H9 (cell line): ENCODE results near the gene PRDM5. TPM values are rescaled to one million over a fixed set of nuclear protein-coding genes. Genes with fewer than 3 reads are reported as not detected.

Source experiments
- DNase-seq: peaks from one replicate; pipeline ENCODE4 v3.0.0-alpha.2; 2017
- H2AFZ ChIP-seq: one replicate; pipeline ENCODE4 v1.6.1; 2013; ENCODE audit warnings: mild to moderate bottlenecking, low read length, control low read depth, moderate library complexity
- H2AK5ac ChIP-seq: 2 replicates; pipeline ENCODE4 v1.6.1; 2013; ENCODE audit warnings: low read length, control low read depth, mixed read lengths; ENCODE audit not compliant: insufficient read length
- H2BK120ac ChIP-seq: one replicate; pipeline ENCODE4 v1.6.1; 2013; ENCODE audit warnings: low read depth, mild to moderate bottlenecking, low read length, control low read depth, inconsistent platforms; ENCODE audit not compliant: poor library complexity, severe bottlenecking
- H2BK12ac ChIP-seq: 2 replicates; pipeline ENCODE4 v1.6.1; 2013; ENCODE audit warnings: low read length, control low read depth, mixed read lengths, low read depth; ENCODE audit not compliant: insufficient read length
- H2BK15ac ChIP-seq: 2 replicates; pipeline ENCODE4 v1.6.1; 2013; ENCODE audit warnings: low read depth, low read length, control low read depth
- H2BK20ac ChIP-seq: one replicate; pipeline ENCODE4 v1.6.1; 2013; ENCODE audit warnings: low read depth, mild to moderate bottlenecking, low read length, control low read depth, inconsistent platforms; ENCODE audit not compliant: poor library complexity, severe bottlenecking
- H2BK5ac ChIP-seq: 2 replicates; pipeline ENCODE4 v1.6.1; 2013; ENCODE audit warnings: low read length, control low read depth, mixed read lengths; ENCODE audit not compliant: insufficient read length
- H3K14ac ChIP-seq: 2 replicates; pipeline ENCODE4 v1.6.1; 2013; ENCODE audit warnings: low read length, control low read depth; ENCODE audit not compliant: insufficient read depth
- H3K18ac ChIP-seq: 2 replicates; pipeline ENCODE4 v1.6.1; 2013; ENCODE audit warnings: low read depth, mild to moderate bottlenecking, mixed read lengths, low read length, control low read depth; ENCODE audit not compliant: insufficient read length
- H3K23ac ChIP-seq: 2 replicates; pipeline ENCODE4 v1.6.1; 2013; ENCODE audit warnings: low read length, control low read depth, mixed read lengths, low read depth; ENCODE audit not compliant: insufficient read length
- H3K23me2 ChIP-seq: 2 replicates; pipeline ENCODE4 v1.6.1; 2013; ENCODE audit warnings: low read depth, mild to moderate bottlenecking, mixed read lengths, low read length, control low read depth; ENCODE audit not compliant: insufficient read length, poor library complexity, severe bottlenecking
- H3K27ac ChIP-seq: 2 replicates; pipeline ENCODE4 v1.5.1; 2013; ENCODE audit warnings: low read length, control low read depth, mixed read lengths, low read depth; ENCODE audit not compliant: insufficient read length
- H3K27me3 ChIP-seq: 2 replicates; pipeline ENCODE4 v1.6.1; 2013; ENCODE audit warnings: low read length, control low read depth, inconsistent platforms; ENCODE audit not compliant: insufficient read depth
- H3K4ac ChIP-seq: 2 replicates; pipeline ENCODE4 v1.6.1; 2013; ENCODE audit warnings: low read depth, mild to moderate bottlenecking, control low read depth, inconsistent platforms, low read length, moderate library complexity
- H3K4me1 ChIP-seq: 2 replicates; pipeline ENCODE4 v1.6.1; 2013; ENCODE audit warnings: low read length, control low read depth, inconsistent platforms; ENCODE audit not compliant: insufficient read depth
- H3K4me2 ChIP-seq: 2 replicates; pipeline ENCODE4 v1.6.1; 2013; ENCODE audit warnings: low read length, control low read depth, mixed read lengths; ENCODE audit not compliant: insufficient read length, insufficient read depth
- H3K56ac ChIP-seq: 2 replicates; pipeline ENCODE4 v1.6.1; 2013; ENCODE audit warnings: low read depth, mild to moderate bottlenecking, mixed read lengths, low read length, control low read depth; ENCODE audit not compliant: insufficient read length
- H3K79me1 ChIP-seq: 2 replicates; pipeline ENCODE4 v1.6.1; 2013; ENCODE audit warnings: low read depth, mild to moderate bottlenecking, moderate library complexity, low read length, control low read depth, inconsistent platforms; ENCODE audit not compliant: insufficient read depth, poor library complexity, severe bottlenecking
- H3K79me2 ChIP-seq: 2 replicates; pipeline ENCODE4 v1.6.1; 2013; ENCODE audit warnings: low read length, control low read depth, inconsistent platforms; ENCODE audit not compliant: insufficient read depth
- H3K9ac ChIP-seq: 2 replicates; pipeline ENCODE4 v1.6.1; 2013; ENCODE audit warnings: low read length, control low read depth, mixed read lengths; ENCODE audit not compliant: insufficient read length; ENCODE audit errors: extremely low read depth
- H3K9me3 ChIP-seq: one replicate; pipeline ENCODE4 v1.6.1; 2013; ENCODE audit warnings: low read depth, low read length, inconsistent platforms; ENCODE audit not compliant: control insufficient read depth
- H3T11ph ChIP-seq: one replicate; pipeline ENCODE4 v1.6.1; 2013; ENCODE audit warnings: mild to moderate bottlenecking, low read length, control low read depth, inconsistent platforms
- H4K20me1 ChIP-seq: one replicate; pipeline ENCODE4 v1.6.1; 2013; ENCODE audit not compliant: control insufficient read depth, insufficient read length, insufficient read depth
- H4K5ac ChIP-seq: 2 replicates; pipeline ENCODE4 v1.6.1; 2013; ENCODE audit warnings: low read depth, mild to moderate bottlenecking, mixed read lengths, low read length, control low read depth; ENCODE audit not compliant: insufficient read length
- H4K8ac ChIP-seq: replicated peaks from 2 replicates; pipeline ENCODE4 v1.6.1; 2013; ENCODE audit warnings: low read length, control low read depth, mixed read lengths, low read depth; ENCODE audit not compliant: insufficient read length
- H4K91ac ChIP-seq: 2 replicates; pipeline ENCODE4 v1.6.1; 2013; ENCODE audit warnings: low read depth, mild to moderate bottlenecking, moderate library complexity, mixed read lengths, low read length, control low read depth; ENCODE audit not compliant: insufficient read length
- H3K27ac Mint-ChIP-seq, 3 experiments: 2 replicates in 2 of 3; 3 replicates in 1 of 3; pipeline ENCODE4 v1.8.0; 2020 to 2021; ENCODE audit warnings: mixed read lengths in 3 of 3, mild to moderate bottlenecking in 1 of 3, moderate library complexity in 1 of 3
- H3K27me3 Mint-ChIP-seq: 2 replicates; pipeline ENCODE4 v1.8.0; 2021; ENCODE audit warnings: low read depth, mild to moderate bottlenecking, moderate library complexity, mixed read lengths
- H3K36me3 Mint-ChIP-seq, 3 experiments: 2 replicates in 2 of 3; 3 replicates in 1 of 3; pipeline ENCODE4 v1.8.0; 2020 to 2021; ENCODE audit warnings: low read depth in 3 of 3, mixed read lengths in 3 of 3; ENCODE audit not compliant: insufficient read depth in 1 of 3
- H3K4me1 Mint-ChIP-seq, 2 experiments: 2 replicates each; pipeline ENCODE4 v1.8.0; 2020; ENCODE audit warnings: mixed read lengths in 2 of 2
- H3K4me3 Mint-ChIP-seq, 2 experiments: 2 replicates in 1 of 2; 3 replicates in 1 of 2; pipeline ENCODE4 v1.8.0; 2020 to 2021; ENCODE audit warnings: mild to moderate bottlenecking in 2 of 2, mixed read lengths in 2 of 2, moderate library complexity in 1 of 2
- H3K9me3 Mint-ChIP-seq, 2 experiments: 2 replicates in 1 of 2; 3 replicates in 1 of 2; pipeline ENCODE4 v1.8.0; 2020; ENCODE audit warnings: mild to moderate bottlenecking in 2 of 2, mixed read lengths in 2 of 2, moderate library complexity in 1 of 2
- CTCF ChIP-seq: fragments of 200-600 bp; sonication (generic); conservative IDR thresholded peaks from 3 replicates; pipeline ENCODE4 v1.8.0; 2021; ENCODE audit warnings: antibody characterized with exemption, mild to moderate bottlenecking
- total RNA-seq: library from RNA; stranded (reverse); gene quantifications from 2 replicates; pipeline ENCODE4 v1.2.1, GENCODE V29; 2021

PRDM5 gene
- total RNA-seq, 1 experiment from 2014 or later: 21.7 TPM

- Histone ChIP-seq H3K56ac (no peak overlapping the region), H3K79me1 (no peaks in the 10 kb centered on the region), H3K4me2 (no peak overlapping the region), H3K14ac (no peak overlapping the region), H2AFZ (no peak overlapping the region), H3K23ac (no peak overlapping the region), H3K23me2 (no peaks in the 10 kb centered on the region), H3K9me3 (no peaks in the 10 kb centered on the region), H3K9ac (no peak overlapping the region), H3K27me3 (no peaks in the 10 kb centered on the region), H2AK5ac (no peak overlapping the region), H2BK15ac (no peak overlapping the region), H4K8ac (no peak overlapping the region), H3K4me1 (no peaks in the 10 kb centered on the region), H3K4ac (no peak overlapping the region), H3K18ac (no peak overlapping the region), H2BK120ac (no peak overlapping the region), H4K5ac (no peak overlapping the region), H4K20me1 (no peaks in the 10 kb centered on the region), H3K79me2 (no peaks in the 10 kb centered on the region), H2BK20ac (no peak overlapping the region), H2BK12ac (no peak overlapping the region), H4K91ac (no peak overlapping the region), H3T11ph (no peak overlapping the region), H2BK5ac (no peak overlapping the region), H3K27ac (no peak overlapping the region)
- no peak for DNase-seq
- Mint-ChIP-seq H3K4me1 (peaks cover 3% of the 10 kb centered on the region in 2 experiments; a peak in 2 of 4 replicates), H3K4me3 (no peak overlapping the region), H3K36me3 (no peaks in the 10 kb centered on the region; a peak in 2 of 7 replicates), H3K27me3 (no peaks in the 10 kb centered on the region), H3K27ac (no peak overlapping the region; a peak in 1 of 7 replicates), H3K9me3 (no peaks in the 10 kb centered on the region)
- no peak for TF ChIP-seq CTCF
Measured at GRCh38 chr4:120777459-120777858, 145.1 kb downstream of the PRDM5 start.
